ENCODE measurements around the gene DDX20.
"Not testable (repeated sequence)": the region's sequence is repeated elsewhere in the genome, so short reads cannot be mapped to it uniquely, and the experiment has no call there.

DDX20 gene

GRCh38 chr1:111739925-111740765 is 15.6 kb upstream of the DDX20 start:
- peak; percentile 37 for DNase-seq (ENCODE audit: low read depth)
- TF ChIP-seq CTCF (IDR thresholded peaks at IDR 0.05; ENCODE audit: insufficient read depth, low read depth, low read length, missing control alignments): no peak
- H3K4me3 ChIP-seq (ENCODE audit: low read depth, low read length): peak overlapping the region; percentile 72

- not testable (repeated sequence) for H3K4me3 ChIP-seq (ENCODE audit: low read depth, low read length); DNase-seq (ENCODE audit: low read depth)
Observed at GRCh38 chr1:111742292-111742691, 13.4 kb upstream of the DDX20 start.

DNA sequence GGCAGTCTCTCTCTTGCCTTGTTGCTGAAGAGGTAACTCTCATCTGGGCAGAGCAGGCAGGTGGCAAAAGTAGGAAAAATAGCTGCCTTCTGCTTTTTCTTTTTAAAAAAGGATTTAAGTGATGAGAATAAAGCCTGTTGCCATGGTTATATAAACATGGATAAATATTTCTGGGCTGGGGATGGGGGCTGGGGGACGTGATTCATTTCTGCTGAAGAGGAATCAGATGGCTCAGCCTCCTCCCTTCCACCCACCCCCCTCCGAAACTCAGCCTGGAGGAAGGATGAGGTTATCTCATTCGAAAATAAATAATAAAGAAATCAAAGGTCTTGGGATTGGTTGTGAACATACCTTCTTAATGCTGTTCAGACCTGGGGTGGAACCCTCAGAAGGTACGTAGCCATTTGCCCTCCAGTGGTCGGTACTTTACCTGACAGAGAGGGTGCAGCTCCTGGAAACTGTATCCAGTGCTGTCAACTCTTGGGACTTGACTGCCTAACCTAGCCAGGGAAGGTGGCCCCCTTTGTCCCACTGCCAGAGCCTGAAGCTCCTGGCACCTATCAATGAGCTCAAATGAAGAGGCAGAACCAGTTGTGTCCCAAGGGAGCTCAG is 12.7 kb upstream of the DDX20 start:
- no peak for TF ChIP-seq CTCF (IDR thresholded peaks at IDR 0.05; ENCODE audit: insufficient read depth, low read depth, low read length, missing control alignments)
- no peak overlapping the region for H3K4me3 ChIP-seq (ENCODE audit: low read depth, low read length)
- no peak for DNase-seq (ENCODE audit: low read depth)

DNA sequence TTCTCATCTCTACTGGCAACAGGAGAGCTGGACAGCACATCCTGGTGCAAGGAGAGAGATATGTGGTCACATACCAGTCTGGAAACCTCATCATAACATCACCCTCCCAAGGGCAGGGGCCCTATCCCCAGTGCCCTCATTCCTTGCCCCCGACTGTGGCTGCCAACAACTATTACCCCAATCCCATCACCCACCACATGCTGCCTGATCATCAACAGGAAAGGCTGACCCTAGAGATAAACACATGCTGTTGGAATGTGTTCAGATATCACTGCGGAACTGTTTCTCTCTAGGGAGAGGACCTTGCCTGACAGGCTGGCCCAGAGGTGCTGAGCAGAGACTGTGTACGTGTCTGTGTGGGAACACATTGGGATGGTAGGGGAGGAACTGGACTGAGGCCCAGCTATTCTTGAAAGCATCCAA is 12.0 kb upstream of the DDX20 start:
- no peak for TF ChIP-seq CTCF (IDR thresholded peaks at IDR 0.05; ENCODE audit: insufficient read depth, low read depth, low read length, missing control alignments)
- DNase-seq (ENCODE audit: low read depth): no peak
- no peak overlapping the region for H3K4me3 ChIP-seq (ENCODE audit: low read depth, low read length)

- no peak for DNase-seq (ENCODE audit: low read depth)
- H3K4me3 ChIP-seq (ENCODE audit: low read depth, low read length): no peak overlapping the region
- no peak for TF ChIP-seq CTCF (IDR thresholded peaks at IDR 0.05; ENCODE audit: insufficient read depth, low read depth, low read length, missing control alignments)
Observed at GRCh38 chr1:111745675-111746613, 9.8 kb upstream of the DDX20 start.

DNA sequence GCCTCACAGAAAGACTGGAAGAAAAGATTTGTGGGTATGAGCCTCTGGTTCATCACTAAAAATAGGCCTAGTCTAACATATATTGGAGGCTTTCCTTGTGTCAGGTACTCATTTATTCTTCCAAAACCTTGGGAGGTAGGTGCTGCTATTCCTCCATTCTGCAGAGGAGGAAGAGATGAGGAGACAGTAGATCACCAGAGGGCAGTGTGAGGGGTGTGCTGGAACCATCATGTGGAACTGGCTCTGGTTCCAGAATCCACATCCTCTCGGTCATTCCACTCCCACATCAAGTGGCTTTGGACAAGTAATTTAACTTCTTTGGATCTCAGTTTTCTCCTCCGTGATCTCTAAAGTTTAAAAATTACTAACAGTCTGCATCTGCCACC is 9.1 kb upstream of the DDX20 start:
- DNase-seq (ENCODE audit: low read depth): no peak
- H3K4me3 ChIP-seq (ENCODE audit: low read depth, low read length): no peak overlapping the region
- TF ChIP-seq CTCF (IDR thresholded peaks at IDR 0.05; ENCODE audit: insufficient read depth, low read depth, low read length, missing control alignments): no peak

- TF ChIP-seq CTCF (IDR thresholded peaks at IDR 0.05; ENCODE audit: insufficient read depth, low read depth, low read length, missing control alignments): peak; percentile 71
- DNase-seq (ENCODE audit: low read depth): peak; percentile 90
- H3K4me3 ChIP-seq (ENCODE audit: low read depth, low read length): no peak overlapping the region
Observed at GRCh38 chr1:111747282-111747734, 8.4 kb upstream of the DDX20 start.

All from GM12865 (cell line).